Stimulated activated CD8-positive, alpha-beta memory T cell treated with anti-CD3 and anti-CD28 coated beads, Interleukin-7, amount 100 ng/mL, for 4 hours (primary cell): ENCODE results near the gene PPP6R1.

Experiments
- DNase-seq, 2 donors: peaks; one replicate each; pipeline ENCODE4 v3.0.0-alpha.2; 2020; ENCODE audit warnings: low read depth in 2 of 2

The PPP6R1 gene

GRCh38 chr19:55181740-55182139, 77.1 kb downstream of the PPP6R1 start:
- no peak for DNase-seq
